Activated CD8-positive, alpha-beta T cell treated with anti-CD3 and anti-CD28 coated beads for 36 hours (primary cell): ENCODE data around the gene PCDHA1. TPM values are rescaled to one million over a fixed set of nuclear protein-coding genes. Genes with fewer than 3 reads are reported as not detected.

Source experiments
- ATAC-seq: fragments of 200-7000 bp; cut with Tn5 transposase; one replicate; pipeline ENCODE4 v1.10.0; 2021; ENCODE audit warnings: mild to moderate bottlenecking, moderate library complexity
- CTCF ChIA-PET: fragments of 350-600 bp; sonication (Branson Sonifier 250); formaldehyde crosslinking; loops from one replicate; lab custom pipeline; 2021; ENCODE audit warnings: antibody characterized with exemption; lab: Charles Lee
- POLR2A ChIA-PET: fragments of 350-600 bp; sonication (Branson Sonifier 250); formaldehyde crosslinking; loops from one replicate; lab custom pipeline; 2021; ENCODE audit warnings: antibody characterized with exemption; lab: Charles Lee
- DNase-seq: peaks from one replicate; pipeline ENCODE4 v3.0.0-alpha.2; 2020
- H3K27ac Mint-ChIP-seq: one replicate; pipeline ENCODE4 v1.8.0; 2021; ENCODE audit warnings: mild to moderate bottlenecking, mixed read lengths
- H3K27me3 Mint-ChIP-seq: one replicate; pipeline ENCODE4 v1.8.0; 2021; ENCODE audit warnings: mixed read lengths
- H3K36me3 Mint-ChIP-seq: one replicate; pipeline ENCODE4 v1.8.0; 2021; ENCODE audit warnings: low read depth, mixed read lengths
- H3K4me1 Mint-ChIP-seq: one replicate; pipeline ENCODE4 v1.8.0; 2021; ENCODE audit warnings: low read depth, mixed read lengths
- H3K4me3 Mint-ChIP-seq: one replicate; pipeline ENCODE4 v1.8.0; 2021; ENCODE audit warnings: mild to moderate bottlenecking, moderate library complexity, mixed read lengths
- H3K9me3 Mint-ChIP-seq: one replicate; pipeline ENCODE4 v1.8.0; 2021; ENCODE audit warnings: mixed read lengths
- CTCF ChIP-seq: fragments of 200-600 bp; IDR thresholded peaks from one replicate; pipeline ENCODE4 v1.8.0; 2022; ENCODE audit warnings: antibody characterized with exemption, mild to moderate bottlenecking
- intact Hi-C: fragments of 100-400 bp; cut with micrococcal nuclease; formaldehyde crosslinking; loops from one replicate; pipeline ENCODE4 v1.10.0; 2022
- total RNA-seq, 2 experiments: library from RNA; stranded (reverse); gene quantifications; one replicate each; pipeline ENCODE4 v1.2.3, GENCODE V29; 2021

PCDHA1 gene
- total RNA-seq, 2 experiments from 2014 or later: not detected

GRCh38 chr5:141017943-141018342 lies 232.0 kb downstream of the PCDHA1 start:
- DNase-seq (no peak), ATAC-seq (no peak)
- intact Hi-C loops: no loop called here
- peaks cover 4% of the 10 kb centered on the region for H3K27me3 Mint-ChIP-seq
- TF ChIP-seq CTCF: no peak
- H3K36me3 Mint-ChIP-seq: no peaks in the 10 kb centered on the region
- no peaks in the 10 kb centered on the region for H3K9me3 Mint-ChIP-seq
- CTCF ChIA-PET: no interaction called here
- H3K4me3 Mint-ChIP-seq: no peak overlapping the region
- POLR2A ChIA-PET: no interaction called here
- no peak overlapping the region for H3K27ac Mint-ChIP-seq
- no peaks in the 10 kb centered on the region for H3K4me1 Mint-ChIP-seq

- no peak overlapping the region for H3K27ac Mint-ChIP-seq
- no peaks in the 10 kb centered on the region for H3K36me3 Mint-ChIP-seq
- ATAC-seq: no peak
- peaks cover 5% of the 10 kb centered on the region for H3K9me3 Mint-ChIP-seq
- intact Hi-C loops: no loop called here
- ChIA-PET CTCF (no interaction called here), POLR2A (no interaction called here)
- TF ChIP-seq CTCF: no peak
- no peaks in the 10 kb centered on the region for H3K4me1 Mint-ChIP-seq
- no peak overlapping the region for H3K4me3 Mint-ChIP-seq
- peaks cover 3% of the 10 kb centered on the region for H3K27me3 Mint-ChIP-seq
- no peak for DNase-seq
These were observed 236.4 kb downstream of the PCDHA1 start for GRCh38 chr5:141022384-141022783.

- no peak for TF ChIP-seq CTCF
- ATAC-seq (no peak), DNase-seq (no peak)
- Mint-ChIP-seq H3K9me3 (no peaks in the 10 kb centered on the region), H3K36me3 (no peaks in the 10 kb centered on the region), H3K27ac (no peak overlapping the region), H3K27me3 (peaks cover 2% of the 10 kb centered on the region), H3K4me1 (no peaks in the 10 kb centered on the region), H3K4me3 (no peak overlapping the region)
- CTCF ChIA-PET: no interaction called here
- intact Hi-C loops: no loop called here
- POLR2A ChIA-PET: no interaction called here
These were observed 245.1 kb downstream of the PCDHA1 start for GRCh38 chr5:141031006-141031405.

- POLR2A ChIA-PET: no interaction called here
- H3K4me1 Mint-ChIP-seq: no peaks in the 10 kb centered on the region
- CTCF ChIA-PET: no interaction called here
- ATAC-seq (no peak), DNase-seq (no peak)
- TF ChIP-seq CTCF: no peak
- no peak overlapping the region for H3K4me3 Mint-ChIP-seq
- H3K27ac Mint-ChIP-seq: no peak overlapping the region
- H3K36me3 Mint-ChIP-seq: no peaks in the 10 kb centered on the region
- peaks cover 2% of the 10 kb centered on the region for H3K27me3 Mint-ChIP-seq
- intact Hi-C loops: no loop called here
- no peaks in the 10 kb centered on the region for H3K9me3 Mint-ChIP-seq
These were observed 246.7 kb downstream of the PCDHA1 start for GRCh38 chr5:141032626-141033025.

- H3K36me3 Mint-ChIP-seq: no peaks in the 10 kb centered on the region
- no peak for DNase-seq
- peaks cover 2% of the 10 kb centered on the region for H3K27me3 Mint-ChIP-seq
- H3K9me3 Mint-ChIP-seq: no peaks in the 10 kb centered on the region
- POLR2A ChIA-PET: no interaction called here
- ATAC-seq: no peak
- intact Hi-C loops: no loop called here
- TF ChIP-seq CTCF: no peak
- CTCF ChIA-PET: no interaction called here
- no peaks in the 10 kb centered on the region for H3K4me1 Mint-ChIP-seq
- H3K27ac Mint-ChIP-seq: no peak overlapping the region
- H3K4me3 Mint-ChIP-seq: no peak overlapping the region
These were observed 253.1 kb downstream of the PCDHA1 start for GRCh38 chr5:141039061-141039460.
